Stimulated activated CD8-positive, alpha-beta memory T cell treated with anti-CD3 and anti-CD28 coated beads, Interleukin-4, amount 100 ng/mL, for 1 hour (primary cell): Measurements from ENCODE around the gene ARHGAP9.
"Not testable (repeated sequence)": the region's sequence is repeated elsewhere in the genome, so short reads cannot be mapped to it uniquely, and the experiment has no call there.

Source experiments
- DNase-seq, 2 donors: peaks; one replicate each; pipeline ENCODE4 v3.0.0-alpha.2; 2020; ENCODE audit warnings: low read depth in 2 of 2, low spot score in 1 of 2

Gene ARHGAP9

DNA sequence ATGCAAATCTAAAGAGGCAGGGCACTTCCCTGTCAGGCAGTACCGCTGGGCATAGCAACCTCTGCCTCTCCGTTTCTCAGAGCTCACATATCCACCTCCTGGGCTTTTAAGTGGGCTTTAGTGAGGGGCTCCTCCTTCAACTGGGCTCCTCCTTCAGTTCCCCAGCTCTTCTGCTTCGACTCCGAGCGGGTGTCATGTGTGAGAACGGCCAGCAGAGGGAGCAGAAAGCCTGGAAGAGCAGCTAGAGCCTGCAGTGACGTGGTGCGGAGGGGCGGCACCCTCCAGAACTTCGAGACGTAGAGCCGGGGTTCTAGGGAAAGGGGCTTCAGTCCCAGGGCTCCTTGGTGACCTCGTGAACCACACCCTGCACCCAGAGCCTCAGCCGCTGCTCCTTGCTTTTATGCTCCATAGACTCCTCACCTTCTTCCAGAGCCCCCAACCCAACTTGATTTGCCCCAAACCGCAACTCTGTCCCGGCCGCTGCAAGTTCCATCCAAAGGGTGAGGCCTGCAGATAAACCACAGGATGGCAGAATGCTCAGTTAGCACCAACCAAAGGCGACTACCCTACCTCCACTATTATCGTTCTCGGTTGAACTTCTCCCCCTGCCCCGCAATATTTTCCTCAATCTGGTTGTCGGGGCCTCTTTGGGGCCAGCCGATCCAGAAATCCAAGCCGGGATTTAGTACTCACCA is 20.5 kb downstream of the ARHGAP9 start:
- peak; percentile 83 to 86 for DNase-seq

GRCh38 chr12:57458665-57459054 is 21.0 kb downstream of the ARHGAP9 start:
- DNase-seq: no peak

DNA sequence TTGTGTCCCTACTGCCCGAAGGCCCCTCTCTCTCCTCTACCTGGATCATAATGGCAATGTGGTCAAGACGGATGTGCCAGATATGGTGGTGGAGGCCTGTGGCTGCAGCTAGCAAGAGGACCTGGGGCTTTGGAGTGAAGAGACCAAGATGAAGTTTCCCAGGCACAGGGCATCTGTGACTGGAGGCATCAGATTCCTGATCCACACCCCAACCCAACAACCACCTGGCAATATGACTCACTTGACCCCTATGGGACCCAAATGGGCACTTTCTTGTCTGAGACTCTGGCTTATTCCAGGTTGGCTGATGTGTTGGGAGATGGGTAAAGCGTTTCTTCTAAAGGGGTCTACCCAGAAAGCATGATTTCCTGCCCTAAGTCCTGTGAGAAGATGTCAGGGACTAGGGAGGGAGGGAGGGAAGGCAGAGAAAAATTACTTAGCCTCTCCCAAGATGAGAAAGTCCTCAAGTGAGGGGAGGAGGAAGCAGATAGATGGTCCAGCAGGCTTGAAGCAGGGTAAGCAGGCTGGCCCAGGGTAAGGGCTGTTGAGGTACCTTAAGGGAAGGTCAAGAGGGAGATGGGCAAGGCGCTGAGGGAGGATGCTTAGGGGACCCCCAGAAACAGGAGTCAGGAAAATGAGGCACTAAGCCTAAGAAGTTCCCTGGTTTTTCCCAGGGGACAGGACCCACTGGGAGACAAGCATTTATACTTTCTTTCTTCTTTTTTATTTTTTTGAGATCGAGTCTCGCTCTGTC is 22.8 kb downstream of the ARHGAP9 start:
- no peak for DNase-seq

DNA sequence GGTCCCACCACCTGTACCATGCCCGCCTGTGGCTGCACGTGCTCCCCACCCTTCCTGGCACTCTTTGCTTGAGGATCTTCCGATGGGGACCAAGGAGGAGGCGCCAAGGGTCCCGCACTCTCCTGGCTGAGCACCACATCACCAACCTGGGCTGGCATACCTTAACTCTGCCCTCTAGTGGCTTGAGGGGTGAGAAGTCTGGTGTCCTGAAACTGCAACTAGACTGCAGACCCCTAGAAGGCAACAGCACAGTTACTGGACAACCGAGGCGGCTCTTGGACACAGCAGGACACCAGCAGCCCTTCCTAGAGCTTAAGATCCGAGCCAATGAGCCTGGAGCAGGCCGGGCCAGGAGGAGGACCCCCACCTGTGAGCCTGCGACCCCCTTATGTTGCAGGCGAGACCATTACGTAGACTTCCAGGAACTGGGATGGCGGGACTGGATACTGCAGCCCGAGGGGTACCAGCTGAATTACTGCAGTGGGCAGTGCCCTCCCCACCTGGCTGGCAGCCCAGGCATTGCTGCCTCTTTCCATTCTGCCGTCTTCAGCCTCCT is 23.4 kb downstream of the ARHGAP9 start:
- DNase-seq: no peak

GRCh38 chr12:57455374-57456144 is 24.1 kb downstream of the ARHGAP9 start:
- DNase-seq: no peak

DNA sequence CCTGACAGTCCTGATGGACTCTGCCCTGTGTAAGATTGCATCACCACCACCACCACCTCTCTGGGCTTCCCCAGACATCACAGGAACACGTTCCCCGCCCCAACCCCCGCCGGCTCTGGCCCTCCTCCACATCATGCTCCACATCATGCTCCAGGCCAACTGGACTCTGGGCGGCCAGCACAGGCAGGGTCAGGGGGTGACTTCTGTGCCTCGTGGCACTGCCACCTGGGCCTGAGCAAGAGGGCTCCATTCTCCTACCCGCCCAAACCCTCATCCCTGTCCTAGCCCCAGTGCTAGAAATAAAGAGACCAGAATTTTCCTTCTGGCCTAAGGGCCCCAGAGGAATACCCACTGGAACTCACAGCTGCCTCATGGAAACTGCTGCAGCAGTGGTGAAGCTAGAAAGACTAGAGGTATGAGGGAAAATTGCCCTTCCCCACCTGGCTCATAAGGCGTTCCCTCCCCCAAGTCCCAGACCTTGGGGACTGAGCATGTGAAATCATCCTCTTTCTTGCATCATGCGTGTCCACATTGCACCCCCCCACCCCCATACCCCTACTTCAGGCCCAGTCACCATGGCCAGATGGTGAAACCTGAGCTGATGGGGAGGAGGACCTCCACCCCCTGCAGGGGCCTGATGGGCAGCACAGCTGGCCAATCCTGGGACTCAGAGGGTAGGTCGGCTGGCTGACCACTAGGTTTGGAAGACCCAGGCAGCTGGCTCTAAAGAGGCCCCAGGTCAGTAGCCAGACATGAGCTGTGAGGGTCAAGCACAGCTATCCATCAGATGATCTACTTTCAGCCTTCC is 24.9 kb downstream of the ARHGAP9 start, which contains the start of gene INHBE:
Gene INHBE, plus strand, starts transcription at position 742 of the 808 bp plus-strand sequence. CDS start 230 bp downstream, outside the sequence.
- no peak for DNase-seq

GRCh38 chr12:57454213-57454565 is 25.5 kb downstream of the ARHGAP9 start:
- no peak for DNase-seq

DNA sequence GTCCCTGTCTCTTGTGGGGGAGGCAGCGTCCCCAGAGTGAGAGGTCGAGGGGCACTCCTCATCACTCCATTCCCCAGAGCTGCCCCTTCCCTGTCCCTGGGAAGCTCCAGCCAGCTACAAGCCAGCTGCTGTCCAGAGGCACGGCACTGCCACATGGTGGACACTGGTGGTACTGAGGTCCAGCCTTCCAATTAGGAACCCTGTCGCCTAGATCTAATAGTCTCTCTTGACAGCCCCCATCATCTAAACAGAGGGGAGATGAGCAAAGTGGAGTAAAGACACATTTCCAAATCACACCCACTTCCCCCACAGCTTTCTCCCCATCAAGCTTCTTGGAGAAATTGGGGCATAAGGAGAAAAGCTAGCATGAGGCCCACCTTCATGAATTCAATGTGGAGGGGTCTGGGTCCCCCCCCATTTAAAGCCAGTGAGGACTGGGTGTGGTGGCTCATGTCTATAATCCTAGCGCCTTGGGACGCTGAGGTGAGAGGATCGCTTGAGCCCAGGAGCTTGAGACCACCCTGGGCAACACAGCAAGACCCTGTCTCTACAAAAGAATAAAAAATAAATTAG is 26.6 kb downstream of the ARHGAP9 start:
- DNase-seq: peak in 1 of 2 donors; percentile 27

DNA sequence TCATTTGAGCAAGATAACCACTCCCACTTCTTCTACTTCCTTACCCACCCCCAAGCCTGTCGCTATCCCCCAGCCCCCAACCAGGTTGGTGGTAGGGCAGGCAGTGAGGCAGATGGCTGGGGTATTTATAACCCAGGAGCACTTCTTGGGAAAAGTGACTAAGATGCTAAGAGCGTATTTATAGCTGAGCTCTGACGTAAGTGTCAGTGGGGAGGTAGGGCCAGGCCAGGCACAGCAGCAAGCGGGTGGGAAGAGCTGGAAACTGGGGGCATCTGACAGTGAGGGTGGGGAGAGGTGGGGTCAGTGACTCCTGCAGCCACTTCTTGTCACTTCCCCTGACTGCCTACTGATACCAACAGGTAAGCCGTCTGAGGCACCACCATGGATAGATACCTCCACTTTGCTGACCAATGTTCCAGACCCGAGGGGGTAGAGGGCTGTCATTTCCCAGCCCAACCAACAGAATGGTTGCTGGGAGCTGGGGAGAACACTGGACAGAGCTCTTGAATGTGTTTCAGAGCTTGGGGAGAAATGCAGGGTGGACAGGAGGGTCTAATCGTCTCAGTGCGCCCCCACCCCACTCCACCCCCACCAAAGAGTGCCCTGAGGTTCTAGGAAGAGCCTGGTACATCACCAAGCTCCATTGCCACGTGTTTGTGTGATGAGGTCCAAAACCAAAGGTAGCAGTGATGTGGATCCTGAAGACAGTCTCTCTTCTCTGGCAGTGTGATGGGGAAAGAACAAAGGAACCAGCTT is 27.3 kb downstream of the ARHGAP9 start:
- DNase-seq: no peak

DNA sequence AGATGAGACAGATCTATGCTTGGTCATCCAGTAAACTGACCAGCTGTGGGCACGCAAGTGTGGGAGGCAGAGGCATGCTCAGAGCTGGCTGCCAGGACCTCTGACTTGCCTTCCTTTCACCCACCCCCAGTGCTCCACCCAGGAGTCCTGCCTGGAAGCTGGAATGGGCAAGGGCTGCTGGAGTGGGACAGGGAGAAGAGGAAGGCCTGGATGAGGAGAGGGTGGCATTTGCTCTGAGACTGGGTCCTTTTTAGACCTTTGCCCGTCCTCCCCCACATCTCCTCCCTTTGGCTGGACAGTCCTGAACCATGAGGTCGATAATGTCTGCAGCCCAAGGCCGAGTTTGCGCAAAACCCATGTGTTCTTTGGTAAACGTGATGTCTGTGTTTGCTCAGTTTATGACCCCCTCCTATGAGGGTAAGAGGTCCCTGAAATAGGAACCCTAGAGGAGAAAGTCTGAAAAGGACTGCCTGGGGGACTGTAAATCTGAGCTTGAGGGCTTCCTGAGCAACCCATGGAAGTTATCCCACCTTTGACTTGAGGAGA is 28.4 kb downstream of the ARHGAP9 start:
- no peak for DNase-seq

- DNase-seq: no peak
Observed at GRCh38 chr12:57450057-57450456, 29.6 kb downstream of the ARHGAP9 start.

DNA sequence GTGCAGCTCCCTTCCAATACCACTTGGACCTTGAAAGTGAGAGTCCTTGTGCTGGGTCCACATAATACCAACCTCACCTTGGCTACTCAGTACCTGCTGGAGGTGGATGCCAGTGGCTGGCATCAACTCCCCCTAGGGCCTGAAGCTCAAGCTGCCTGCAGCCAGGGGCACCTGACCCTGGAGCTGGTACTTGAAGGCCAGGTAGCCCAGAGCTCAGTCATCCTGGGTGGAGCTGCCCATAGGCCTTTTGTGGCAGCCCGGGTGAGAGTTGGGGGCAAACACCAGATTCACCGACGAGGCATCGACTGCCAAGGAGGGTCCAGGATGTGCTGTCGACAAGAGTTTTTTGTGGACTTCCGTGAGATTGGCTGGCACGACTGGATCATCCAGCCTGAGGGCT is 30.3 kb downstream of the ARHGAP9 start:
- no peak for DNase-seq

DNA sequence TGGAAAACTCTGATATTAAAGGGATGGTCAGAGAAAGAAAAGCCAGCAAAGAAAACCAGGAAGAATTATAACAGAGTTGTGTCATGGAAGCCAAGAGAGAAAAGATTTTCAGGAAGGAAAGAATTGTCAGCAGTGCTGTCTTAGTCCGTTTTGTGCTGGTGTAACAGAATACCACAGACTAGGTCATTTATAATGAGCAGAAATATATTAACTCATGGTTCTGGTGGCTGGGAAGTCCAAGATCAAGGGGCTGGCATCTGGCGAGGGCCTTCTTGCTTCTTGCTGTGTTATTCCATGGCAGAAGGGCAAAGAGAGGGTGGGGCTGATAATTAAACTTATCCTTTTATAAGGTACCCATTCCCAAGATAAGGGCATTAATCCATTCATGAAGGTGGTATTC is 31.0 kb downstream of the ARHGAP9 start:
- DNase-seq: no peak

DNA sequence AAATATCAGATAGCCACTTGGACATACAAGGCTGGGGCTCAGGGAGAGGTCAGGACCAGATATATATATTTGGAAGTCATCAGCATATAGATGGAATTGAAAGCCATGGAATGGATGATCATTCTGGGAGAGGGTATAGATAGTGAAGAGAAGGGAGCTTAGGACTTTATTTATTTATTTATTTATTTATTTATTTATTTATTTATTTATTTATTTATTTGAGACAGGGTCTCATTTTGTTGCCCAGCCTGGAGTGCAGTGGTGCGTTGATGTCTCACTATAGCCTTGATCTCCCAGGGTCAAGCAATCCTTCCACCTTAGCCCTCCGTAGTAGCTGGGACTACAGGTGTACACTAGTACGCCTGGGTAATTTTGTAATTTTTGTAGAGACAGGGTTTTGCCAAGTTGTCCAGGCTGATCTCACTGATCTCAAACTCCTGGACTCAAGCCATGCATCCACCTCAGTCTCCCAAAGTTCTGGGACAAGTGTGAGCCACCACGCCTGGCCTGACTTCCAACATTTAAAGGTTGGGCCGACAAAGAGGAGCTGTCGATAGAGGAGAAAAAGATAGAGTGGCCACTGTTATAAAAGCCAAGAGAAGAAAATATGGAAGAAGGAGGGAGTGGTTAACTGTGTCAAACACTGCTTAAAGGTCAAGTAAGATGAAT is 33.2 kb downstream of the ARHGAP9 start:
- DNase-seq: no peak

GRCh38 chr12:57444744-57445143 is 34.9 kb downstream of the ARHGAP9 start:
- no peak for DNase-seq

DNA sequence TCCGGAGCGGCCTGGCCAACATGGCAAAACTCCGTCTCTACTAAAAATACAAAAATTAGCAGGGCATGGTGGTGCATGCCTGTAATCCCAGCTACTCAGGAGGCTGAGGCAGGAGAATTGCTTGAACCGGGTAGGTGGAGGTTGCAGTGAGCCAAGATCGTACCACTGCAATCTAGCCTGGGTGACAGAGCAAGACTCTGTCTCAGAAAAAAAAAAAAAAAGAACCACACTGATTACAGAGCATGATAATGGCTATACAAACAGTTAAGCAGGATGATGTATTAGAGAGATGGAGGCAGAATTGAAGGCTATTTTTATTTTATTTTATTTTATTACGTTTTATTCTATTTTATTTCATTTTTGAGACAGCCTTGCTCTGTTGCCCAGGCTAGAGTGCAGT is 35.3 kb downstream of the ARHGAP9 start:
- DNase-seq: not testable (repeated sequence)

GRCh38 chr12:57441846-57442427 is 37.7 kb downstream of the ARHGAP9 start:
- DNase-seq: no peak

GRCh38 chr12:57441393-57441792 is 38.3 kb downstream of the ARHGAP9 start:
- DNase-seq: not testable (repeated sequence)
